Memory B cell (primary cell): Measurements from ENCODE around the gene PLD5.
"Not testable (repeated sequence)": the region's sequence is repeated elsewhere in the genome, so short reads cannot be mapped to it uniquely, and the experiment has no call there.

Experiments
- ATAC-seq: fragments of 150-1000 bp; cut with Tn5 transposase; 2 replicates; pipeline ENCODE4 v1.10.0; 2021; ENCODE audit warnings: low read depth, mild to moderate bottlenecking, moderate library complexity
- DNase-seq, 2 donors: peaks; one replicate each; pipeline ENCODE4 v3.0.0; 2022; ENCODE audit warnings: low spot score in 2 of 2
- H3K27ac Mint-ChIP-seq: one replicate; pipeline ENCODE4 v1.8.0; 2022; ENCODE audit warnings: mild to moderate bottlenecking, moderate library complexity, mixed read lengths
- H3K27me3 Mint-ChIP-seq: one replicate; pipeline ENCODE4 v1.8.0; 2022; ENCODE audit warnings: mixed read lengths
- H3K36me3 Mint-ChIP-seq: one replicate; pipeline ENCODE4 v1.8.0; 2022; ENCODE audit warnings: mild to moderate bottlenecking, mixed read lengths
- H3K4me1 Mint-ChIP-seq: one replicate; pipeline ENCODE4 v1.8.0; 2022; ENCODE audit warnings: mixed read lengths
- H3K4me3 Mint-ChIP-seq: one replicate; pipeline ENCODE4 v1.8.0; 2022; ENCODE audit warnings: mild to moderate bottlenecking, moderate library complexity, mixed read lengths
- H3K9me3 Mint-ChIP-seq: one replicate; pipeline ENCODE4 v1.8.0; 2022; ENCODE audit warnings: mixed read lengths

Gene PLD5

DNA sequence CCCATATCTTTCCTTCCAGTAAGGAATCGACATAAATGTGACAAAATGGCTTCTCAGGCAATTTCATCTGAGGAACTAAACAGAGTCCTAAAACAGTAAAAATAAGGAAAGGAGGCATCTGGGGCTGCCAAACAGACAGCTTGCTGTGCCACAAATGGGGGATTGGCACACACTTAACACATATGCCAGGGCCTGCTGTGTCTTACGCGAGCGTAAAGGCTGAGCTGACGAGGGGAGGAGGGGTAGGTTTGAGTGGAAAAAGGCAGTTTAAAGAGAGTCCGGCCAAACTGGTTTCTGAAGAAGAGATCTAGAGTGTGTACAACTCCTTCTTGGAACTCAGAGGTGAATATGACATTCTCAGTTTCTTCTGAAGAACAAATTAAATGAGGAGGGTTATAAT is 281.5 kb downstream of the PLD5 start:
- no peak overlapping the region for H3K27ac Mint-ChIP-seq
- no peaks in the 10 kb centered on the region for H3K9me3 Mint-ChIP-seq
- ATAC-seq (no peak), DNase-seq (no peak)
- H3K4me1 Mint-ChIP-seq: no peaks in the 10 kb centered on the region
- H3K4me3 Mint-ChIP-seq: no peak overlapping the region
- peaks cover 2% of the 10 kb centered on the region for H3K27me3 Mint-ChIP-seq
- no peaks in the 10 kb centered on the region for H3K36me3 Mint-ChIP-seq

DNA sequence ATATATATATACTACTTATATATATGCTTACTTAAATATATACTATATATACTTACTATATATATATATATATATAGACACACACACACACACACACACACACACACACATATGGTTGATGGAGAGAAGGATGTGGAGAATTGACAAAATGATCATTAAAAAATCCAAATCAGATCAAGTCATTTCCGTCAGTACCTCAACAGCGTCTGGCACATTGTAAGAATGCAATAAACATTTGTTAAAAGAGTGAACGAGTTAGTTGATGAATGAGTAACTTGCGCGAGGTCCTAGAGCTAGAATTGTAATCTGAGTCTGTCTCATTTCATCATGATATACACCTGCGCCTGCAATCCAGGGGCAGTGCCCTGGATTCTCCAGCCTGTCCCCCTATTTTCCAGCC is 282.6 kb downstream of the PLD5 start:
- peaks cover 2% of the 10 kb centered on the region for H3K27me3 Mint-ChIP-seq
- H3K27ac Mint-ChIP-seq: no peak overlapping the region

DNA sequence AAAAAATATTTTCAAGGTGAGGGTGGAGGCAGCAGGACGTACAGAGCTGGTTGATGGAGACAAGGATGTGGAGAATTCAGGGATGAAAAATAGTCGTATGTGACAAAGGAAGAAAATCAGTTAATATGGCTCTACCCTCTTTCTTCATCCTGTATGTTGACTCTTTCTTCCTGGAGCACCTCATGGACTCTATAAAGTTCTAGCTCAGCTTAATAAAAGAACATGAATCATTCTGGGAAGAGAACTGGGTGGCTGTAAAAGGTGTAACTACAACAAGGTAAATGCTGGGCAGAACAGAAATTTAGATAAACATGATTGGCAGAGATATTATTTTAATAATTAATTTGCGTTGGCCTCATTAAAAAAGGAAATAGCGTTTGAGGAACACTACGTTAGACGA is 283.8 kb downstream of the PLD5 start:
- H3K9me3 Mint-ChIP-seq: no peaks in the 10 kb centered on the region
- H3K36me3 Mint-ChIP-seq: no peaks in the 10 kb centered on the region
- peaks cover 2% of the 10 kb centered on the region for H3K27me3 Mint-ChIP-seq
- H3K27ac Mint-ChIP-seq: no peak overlapping the region
- no peak overlapping the region for H3K4me3 Mint-ChIP-seq
- no peak for ATAC-seq
- H3K4me1 Mint-ChIP-seq: no peaks in the 10 kb centered on the region
- DNase-seq: no peak

More for the DNA sequence above, 282.6 kb downstream of the PLD5 start:
- Mint-ChIP-seq H3K4me3 (no peak overlapping the region), H3K4me1 (no peaks in the 10 kb centered on the region), H3K9me3 (no peaks in the 10 kb centered on the region), H3K36me3 (no peaks in the 10 kb centered on the region)
- DNase-seq: no peak
- no peak for ATAC-seq

- DNase-seq (no peak), ATAC-seq (no peak)
- H3K4me3 Mint-ChIP-seq: no peak overlapping the region
- H3K36me3 Mint-ChIP-seq: no peaks in the 10 kb centered on the region
- no peak overlapping the region for H3K27ac Mint-ChIP-seq
- H3K9me3 Mint-ChIP-seq: no peaks in the 10 kb centered on the region
- no peaks in the 10 kb centered on the region for H3K4me1 Mint-ChIP-seq
- peaks cover 2% of the 10 kb centered on the region for H3K27me3 Mint-ChIP-seq
Observed at GRCh38 chr1:242240077-242240476, 284.4 kb downstream of the PLD5 start.

- Mint-ChIP-seq H3K36me3 (no peaks in the 10 kb centered on the region), H3K4me1 (no peaks in the 10 kb centered on the region), H3K27ac (no peak overlapping the region), H3K27me3 (peaks cover 2% of the 10 kb centered on the region), H3K9me3 (no peaks in the 10 kb centered on the region), H3K4me3 (no peak overlapping the region)
- ATAC-seq: no peak
- no peak for DNase-seq
Observed at GRCh38 chr1:242239398-242239797, 285.1 kb downstream of the PLD5 start.

GRCh38 chr1:242237051-242237450 is 287.4 kb downstream of the PLD5 start:
- no peaks in the 10 kb centered on the region for H3K9me3 Mint-ChIP-seq
- ATAC-seq: no peak
- H3K36me3 Mint-ChIP-seq: no peaks in the 10 kb centered on the region
- H3K27me3 Mint-ChIP-seq: peaks cover 3% of the 10 kb centered on the region
- H3K27ac Mint-ChIP-seq: no peak overlapping the region
- no peak overlapping the region for H3K4me3 Mint-ChIP-seq
- no peaks in the 10 kb centered on the region for H3K4me1 Mint-ChIP-seq
- DNase-seq: no peak

GRCh38 chr1:242228991-242229390 is 295.5 kb downstream of the PLD5 start:
- H3K27me3 Mint-ChIP-seq: no peaks in the 10 kb centered on the region
- ATAC-seq (no peak), DNase-seq (no peak)
- H3K4me1 Mint-ChIP-seq: no peaks in the 10 kb centered on the region
- H3K36me3 Mint-ChIP-seq: no peaks in the 10 kb centered on the region
- no peak overlapping the region for H3K27ac Mint-ChIP-seq
- no peaks in the 10 kb centered on the region for H3K9me3 Mint-ChIP-seq
- no peak overlapping the region for H3K4me3 Mint-ChIP-seq

- Mint-ChIP-seq H3K4me3 (no peak overlapping the region), H3K27me3 (peaks cover 2% of the 10 kb centered on the region), H3K36me3 (peaks cover 2% of the 10 kb centered on the region), H3K9me3 (no peaks in the 10 kb centered on the region), H3K27ac (no peak overlapping the region), H3K4me1 (no peaks in the 10 kb centered on the region)
- ATAC-seq (no peak), DNase-seq (no peak)
Observed at GRCh38 chr1:242225767-242226573, 298.5 kb downstream of the PLD5 start.

DNA sequence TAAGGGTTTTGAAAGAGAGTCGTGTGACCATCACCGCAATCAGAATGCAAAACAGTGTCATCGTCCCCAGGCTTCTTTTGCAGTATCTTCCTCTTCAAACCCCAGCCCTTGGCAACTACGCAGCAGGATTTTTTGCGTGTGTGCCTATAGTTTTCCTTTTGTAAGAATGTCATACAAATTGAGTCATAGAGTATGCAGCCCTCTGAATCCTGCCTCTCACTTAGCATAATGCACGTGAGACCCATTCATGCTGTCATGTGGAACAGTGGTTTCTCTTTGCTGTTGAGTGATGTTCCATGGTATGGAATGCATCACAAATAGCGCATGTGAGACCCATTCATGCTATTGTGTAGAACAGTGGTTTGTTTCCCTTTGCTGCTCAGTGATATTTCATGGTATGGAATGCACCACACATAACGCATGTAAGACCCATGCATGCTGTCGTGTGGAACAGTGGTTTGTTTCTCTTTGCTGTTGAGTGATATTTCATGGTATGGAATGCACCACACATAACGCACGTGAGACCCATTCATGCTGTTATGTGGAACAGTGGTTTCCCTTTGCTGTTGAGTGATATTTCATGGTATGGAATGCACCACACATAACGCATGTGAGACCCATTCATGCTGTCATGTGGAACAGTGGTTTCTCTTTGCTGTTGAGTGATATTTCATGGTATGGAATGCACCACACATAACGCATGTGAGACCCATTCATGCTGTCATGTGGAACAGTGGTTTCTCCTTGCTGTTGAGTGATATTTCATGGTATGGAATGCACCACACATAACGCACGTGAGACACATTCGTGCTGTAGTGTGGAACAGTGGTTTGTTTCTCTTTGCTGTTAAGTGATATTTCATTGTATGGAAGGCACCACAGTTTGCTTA is 299.4 kb downstream of the PLD5 start:
- not testable (repeated sequence) for H3K4me3 Mint-ChIP-seq, DNase-seq, H3K36me3 Mint-ChIP-seq, ATAC-seq, H3K27me3 Mint-ChIP-seq, H3K27ac Mint-ChIP-seq, H3K9me3 Mint-ChIP-seq, H3K4me1 Mint-ChIP-seq

GRCh38 chr1:242224461-242224860 is 300.0 kb downstream of the PLD5 start:
- Mint-ChIP-seq H3K27ac (no peak overlapping the region), H3K4me1 (no peaks in the 10 kb centered on the region), H3K27me3 (peaks cover 2% of the 10 kb centered on the region), H3K4me3 (no peak overlapping the region), H3K36me3 (peaks cover 2% of the 10 kb centered on the region), H3K9me3 (no peaks in the 10 kb centered on the region)
- ATAC-seq: no peak
- no peak for DNase-seq

DNA sequence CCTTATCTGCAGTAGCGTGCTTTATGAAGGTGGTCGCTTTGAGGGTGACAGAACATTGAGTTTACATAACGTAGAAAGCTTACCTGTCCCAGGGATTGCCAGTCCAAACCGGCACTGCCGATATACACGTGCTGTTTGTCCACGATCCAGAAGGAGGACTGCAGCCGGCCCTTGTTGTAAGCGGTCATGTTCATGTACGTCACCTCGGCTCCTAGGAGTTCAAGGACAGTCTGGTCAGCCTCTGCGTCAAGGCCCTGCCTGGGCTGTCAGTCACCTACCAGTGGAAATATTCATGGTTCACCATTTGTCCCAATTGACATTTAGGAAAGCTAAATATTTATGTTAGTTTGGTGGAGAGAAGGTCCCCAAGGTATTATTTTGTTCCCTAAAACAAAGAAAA is 304.6 kb downstream of the PLD5 start:
- H3K27me3 Mint-ChIP-seq: peaks cover 2% of the 10 kb centered on the region
- H3K4me1 Mint-ChIP-seq: no peaks in the 10 kb centered on the region
- peaks cover 2% of the 10 kb centered on the region for H3K36me3 Mint-ChIP-seq
- ATAC-seq (no peak), DNase-seq (no peak)
- H3K4me3 Mint-ChIP-seq: no peak overlapping the region
- H3K9me3 Mint-ChIP-seq: peaks cover 4% of the 10 kb centered on the region
- H3K27ac Mint-ChIP-seq: no peak overlapping the region

- Mint-ChIP-seq H3K4me1 (no peaks in the 10 kb centered on the region), H3K36me3 (peaks cover 2% of the 10 kb centered on the region), H3K27me3 (peaks cover 2% of the 10 kb centered on the region), H3K4me3 (no peak overlapping the region), H3K9me3 (peaks cover 4% of the 10 kb centered on the region), H3K27ac (no peak overlapping the region)
- ATAC-seq: no peak
- no peak for DNase-seq
Observed at GRCh38 chr1:242219298-242219901, 305.1 kb downstream of the PLD5 start.

DNA sequence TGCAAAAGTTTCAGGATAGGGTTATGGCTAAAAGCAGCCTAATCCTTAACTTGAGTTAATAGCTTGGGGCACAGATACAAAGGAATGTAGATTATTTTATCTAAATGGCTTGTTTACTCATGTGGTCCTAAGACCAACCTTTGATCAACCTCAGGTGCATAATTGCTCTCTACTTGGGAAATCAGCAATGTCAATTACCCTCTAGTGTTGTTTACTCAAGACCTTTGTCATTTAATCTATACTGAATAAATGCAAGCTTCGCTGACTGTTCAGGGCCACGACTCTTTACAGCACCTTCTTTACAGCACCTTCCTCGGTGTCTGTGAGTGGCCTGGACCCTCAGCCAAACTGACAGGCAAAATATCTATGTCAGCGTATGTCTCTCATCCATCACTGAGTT is 308.1 kb downstream of the PLD5 start:
- H3K4me3 Mint-ChIP-seq: no peak overlapping the region
- no peak for DNase-seq
- H3K4me1 Mint-ChIP-seq: no peaks in the 10 kb centered on the region
- ATAC-seq: no peak
- no peak overlapping the region for H3K27ac Mint-ChIP-seq
- peaks cover 4% of the 10 kb centered on the region for H3K9me3 Mint-ChIP-seq
- no peaks in the 10 kb centered on the region for H3K36me3 Mint-ChIP-seq
- H3K27me3 Mint-ChIP-seq: peaks cover 4% of the 10 kb centered on the region

DNA sequence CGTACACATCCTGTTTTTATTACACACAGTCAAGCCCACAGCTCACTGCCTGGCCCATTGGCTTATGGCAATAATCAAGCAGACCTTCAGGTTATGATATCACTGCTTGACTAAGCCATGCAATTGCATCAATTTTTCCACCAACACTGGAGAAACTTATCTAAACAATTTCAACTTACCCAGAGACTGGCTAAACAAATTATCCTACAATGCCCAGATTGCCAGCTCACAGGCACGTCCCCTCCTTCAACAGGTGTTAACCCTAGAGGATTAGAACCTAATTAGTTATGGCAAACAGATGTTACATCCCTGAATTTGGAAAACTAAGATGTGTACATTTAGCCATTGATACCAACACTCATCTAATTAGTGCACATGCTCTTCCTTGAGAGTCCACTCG is 310.0 kb downstream of the PLD5 start:
- H3K36me3 Mint-ChIP-seq, ATAC-seq, H3K27me3 Mint-ChIP-seq, DNase-seq, H3K4me3 Mint-ChIP-seq, H3K4me1 Mint-ChIP-seq, H3K9me3 Mint-ChIP-seq, H3K27ac Mint-ChIP-seq: not testable (repeated sequence)
